Measurements from ENCODE around the gene NANOS3. TPM values are rescaled to one million over a fixed set of nuclear protein-coding genes. Genes with fewer than 3 reads are reported as not detected.

Gene NANOS3
- total and polyA plus RNA-seq, 2 experiments from 2014 or later: not detected

DNA sequence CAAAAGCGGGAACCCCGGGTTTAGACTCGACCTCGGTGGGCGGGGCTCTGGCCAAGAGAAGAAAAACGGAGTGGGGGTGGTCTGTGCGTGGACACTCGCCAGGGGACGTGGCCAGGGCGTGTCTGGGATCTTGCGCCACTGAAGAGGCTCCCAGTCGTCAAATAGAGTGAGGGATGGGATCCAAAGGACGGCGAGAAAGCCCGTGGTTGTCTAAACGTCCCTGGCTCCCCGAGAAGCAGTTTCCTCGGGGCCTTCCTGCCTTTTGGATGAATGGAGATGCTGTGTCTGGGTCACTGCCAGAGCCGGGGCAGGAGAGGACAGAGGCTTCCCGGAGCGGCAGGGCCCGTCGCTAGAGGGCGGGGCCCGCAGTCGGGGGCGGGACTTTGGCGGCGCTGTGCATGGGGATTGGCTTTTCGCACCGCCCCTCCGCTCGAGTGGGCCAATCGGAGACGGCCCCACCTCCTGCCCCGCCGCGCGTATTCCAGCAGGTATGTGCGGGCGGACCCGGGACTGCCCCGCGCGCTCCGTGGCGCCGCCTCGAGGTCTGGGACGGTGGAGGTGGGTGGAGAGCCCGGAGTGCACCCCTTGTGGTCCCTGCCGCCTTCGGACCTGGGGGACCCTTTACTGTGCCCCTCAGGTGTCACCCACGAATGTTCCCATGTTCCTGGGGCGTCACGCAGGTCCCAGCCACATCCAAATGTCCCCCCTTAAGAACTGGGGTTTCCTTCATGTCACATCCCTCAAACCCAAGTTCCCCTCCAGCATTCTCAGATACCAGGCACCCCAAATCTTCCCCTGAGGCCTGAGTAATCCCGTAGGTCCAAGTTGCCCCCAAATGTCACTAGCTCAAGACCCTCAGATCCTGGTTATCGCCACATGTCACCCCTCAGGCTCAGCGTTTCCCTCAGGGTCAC is 43.3 kb upstream of the NANOS3 start:
- peak overlapping the region; percentile 86; the same call in 1 of the 2 replicates for H3K27ac Mint-ChIP-seq
- H2AFZ ChIP-seq: 0 out of 2 replicates have a peak overlapping the region, but pooled peaks have one; percentile 56
- H3K27me3 ChIP-seq (ENCODE audit: insufficient read depth): no peaks in the 10 kb centered on the region

DNA sequence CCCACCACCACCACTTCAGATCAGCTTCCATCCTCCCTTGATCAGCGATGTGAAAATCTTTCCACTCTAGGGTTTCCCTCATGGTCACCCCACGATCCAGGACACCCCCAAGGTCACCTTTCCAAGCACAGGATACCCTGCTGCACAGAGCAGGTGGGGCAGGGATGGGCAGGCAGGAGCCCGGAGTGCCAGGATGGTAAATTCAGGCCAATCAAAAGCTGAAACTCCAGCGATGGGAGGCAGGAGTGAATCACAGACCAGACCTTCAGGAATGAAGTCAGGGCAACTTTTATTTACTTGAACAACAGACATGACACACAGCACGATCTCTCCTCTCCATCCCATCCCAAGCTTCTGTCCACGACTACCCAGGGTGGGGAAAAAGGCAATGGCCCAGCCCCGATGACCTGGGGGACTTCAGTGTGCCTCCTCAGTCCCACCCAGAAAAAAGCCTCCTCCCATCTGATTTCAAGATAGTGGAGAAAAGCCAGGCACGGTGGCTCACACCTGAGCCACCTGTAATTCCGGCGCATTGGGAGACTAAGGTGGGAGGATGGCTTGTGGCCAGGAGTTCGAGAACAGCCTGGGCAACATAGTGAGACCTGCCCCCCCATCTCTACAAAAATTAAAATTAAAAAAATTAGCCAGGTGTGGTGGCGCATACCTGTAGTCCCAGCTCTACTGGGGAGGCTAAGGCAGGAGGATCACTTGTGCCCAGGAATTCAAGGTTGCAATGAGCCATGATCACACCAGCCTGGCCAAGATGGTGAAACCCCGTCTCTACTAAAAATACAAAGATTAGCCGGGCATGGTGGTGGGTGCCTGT is 42.5 kb upstream of the NANOS3 start:
- Mint-ChIP-seq H3K36me3 (ENCODE audit: low read depth) (peaks cover 16% of the 10 kb centered on the region), H3K27ac (no peak overlapping the region), H3K4me3 (peak overlapping the region; percentile 80), H3K27me3 (ENCODE audit: insufficient read depth, low read depth, poor library complexity) (peaks cover 9% of the 10 kb centered on the region), H3K4me1 (peaks cover 11% of the 10 kb centered on the region), H3K9me3 (no peaks in the 10 kb centered on the region)
- Histone ChIP-seq H2AFZ (no peak overlapping the region), H3K36me3 (ENCODE audit: insufficient read depth) (no peaks in the 10 kb centered on the region), H4K20me1 (replicated peaks; ENCODE audit: insufficient read depth) (no peaks in the 10 kb centered on the region; the same call in 1 of the 2 replicates), H3K9me2 (ENCODE audit: insufficient read depth) (no peaks in the 10 kb centered on the region), H3K79me2 (replicated peaks; ENCODE audit: insufficient read depth) (peaks cover 6% of the 10 kb centered on the region; the same call in 1 of the 2 replicates), H3K27me3 (ENCODE audit: insufficient read depth) (no peaks in the 10 kb centered on the region), H3K27ac (ENCODE audit: low read depth) (0 out of 2 replicates have a peak overlapping the region, but pooled peaks have one; percentile 50), H3K4me3 (peak overlapping the region; percentile 70), H3K4me1 (ENCODE audit: insufficient read depth) (peaks cover 17% of the 10 kb centered on the region; the same call in 1 of the 2 replicates), H3F3A (replicated peaks; ENCODE audit: low read depth) (peaks cover 18% of the 10 kb centered on the region; the same call in 1 of the 2 replicates), H3K4me2 (peak overlapping the region; percentile 92)
- no peak for DNase-seq (ENCODE audit: low spot score)
- no peak for ATAC-seq
- TF ChIP-seq CREB1 (CRISPR knock-in tag; IDR thresholded peaks at IDR 0.05; ENCODE audit: low read depth): no peak
- no peak for TF ChIP-seq NANOG (IDR thresholded peaks at IDR 0.05; ENCODE audit: borderline replicate concordance)
- TF ChIP-seq, protein P1, sequence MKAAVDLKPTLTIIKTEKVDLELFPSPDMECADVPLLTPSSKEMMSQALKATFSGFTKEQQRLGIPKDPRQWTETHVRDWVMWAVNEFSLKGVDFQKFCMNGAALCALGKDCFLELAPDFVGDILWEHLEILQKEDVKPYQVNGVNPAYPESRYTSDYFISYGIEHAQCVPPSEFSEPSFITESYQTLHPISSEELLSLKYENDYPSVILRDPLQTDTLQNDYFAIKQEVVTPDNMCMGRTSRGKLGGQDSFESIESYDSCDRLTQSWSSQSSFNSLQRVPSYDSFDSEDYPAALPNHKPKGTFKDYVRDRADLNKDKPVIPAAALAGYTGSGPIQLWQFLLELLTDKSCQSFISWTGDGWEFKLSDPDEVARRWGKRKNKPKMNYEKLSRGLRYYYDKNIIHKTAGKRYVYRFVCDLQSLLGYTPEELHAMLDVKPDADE (IDR thresholded peaks at IDR 0.05): no peak
- no peak for TF ChIP-seq EZH2 (IDR thresholded peaks at IDR 0.05; ENCODE audit: low read depth, unreplicated experiment)
- no peak for TF ChIP-seq STAT1 (IDR thresholded peaks at IDR 0.05; ENCODE audit: unreplicated experiment)
- no peak for TF ChIP-seq JUNB (IDR thresholded peaks at IDR 0.05; ENCODE audit: unreplicated experiment)
- TF ChIP-seq, protein P2, sequence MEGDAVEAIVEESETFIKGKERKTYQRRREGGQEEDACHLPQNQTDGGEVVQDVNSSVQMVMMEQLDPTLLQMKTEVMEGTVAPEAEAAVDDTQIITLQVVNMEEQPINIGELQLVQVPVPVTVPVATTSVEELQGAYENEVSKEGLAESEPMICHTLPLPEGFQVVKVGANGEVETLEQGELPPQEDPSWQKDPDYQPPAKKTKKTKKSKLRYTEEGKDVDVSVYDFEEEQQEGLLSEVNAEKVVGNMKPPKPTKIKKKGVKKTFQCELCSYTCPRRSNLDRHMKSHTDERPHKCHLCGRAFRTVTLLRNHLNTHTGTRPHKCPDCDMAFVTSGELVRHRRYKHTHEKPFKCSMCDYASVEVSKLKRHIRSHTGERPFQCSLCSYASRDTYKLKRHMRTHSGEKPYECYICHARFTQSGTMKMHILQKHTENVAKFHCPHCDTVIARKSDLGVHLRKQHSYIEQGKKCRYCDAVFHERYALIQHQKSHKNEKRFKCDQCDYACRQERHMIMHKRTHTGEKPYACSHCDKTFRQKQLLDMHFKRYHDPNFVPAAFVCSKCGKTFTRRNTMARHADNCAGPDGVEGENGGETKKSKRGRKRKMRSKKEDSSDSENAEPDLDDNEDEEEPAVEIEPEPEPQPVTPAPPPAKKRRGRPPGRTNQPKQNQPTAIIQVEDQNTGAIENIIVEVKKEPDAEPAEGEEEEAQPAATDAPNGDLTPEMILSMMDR (conservative IDR thresholded peaks at IDR 0.05; ENCODE audit: low read depth in 2 of 2): no peak

More for the DNA sequence above, 43.3 kb upstream of the NANOS3 start:
- Histone ChIP-seq H4K20me1 (replicated peaks; ENCODE audit: insufficient read depth) (no peaks in the 10 kb centered on the region; the same call in 1 of the 2 replicates), H3K9me2 (ENCODE audit: insufficient read depth) (no peaks in the 10 kb centered on the region), H3K27ac (ENCODE audit: low read depth) (peak overlapping the region; percentile 78), H3K36me3 (ENCODE audit: insufficient read depth) (no peaks in the 10 kb centered on the region), H3K4me1 (ENCODE audit: insufficient read depth) (peaks cover 14% of the 10 kb centered on the region; the same call in 1 of the 2 replicates), H3K79me2 (replicated peaks; ENCODE audit: insufficient read depth) (peaks cover 5% of the 10 kb centered on the region; the same call in 1 of the 2 replicates), H3K4me2 (peak overlapping the region; percentile 92), H3K4me3 (peak overlapping the region; percentile 70), H3F3A (replicated peaks; ENCODE audit: low read depth) (peaks cover 16% of the 10 kb centered on the region; the same call in 1 of the 2 replicates)
- DNase-seq (ENCODE audit: low spot score) (peak; percentile 96), ATAC-seq (peak; percentile 96)
- peaks cover 11% of the 10 kb centered on the region for H3K4me1 Mint-ChIP-seq
- H3K4me3 Mint-ChIP-seq: peak overlapping the region; percentile 80
- peaks cover 11% of the 10 kb centered on the region for H3K27me3 Mint-ChIP-seq (ENCODE audit: insufficient read depth, low read depth, poor library complexity)
- no peaks in the 10 kb centered on the region for H3K9me3 Mint-ChIP-seq
- peak; percentile 64; the same call in 1 of the 2 replicates for TF ChIP-seq CREB1 (CRISPR knock-in tag; IDR thresholded peaks at IDR 0.05; ENCODE audit: low read depth)
- TF ChIP-seq, protein P1 (IDR thresholded peaks at IDR 0.05): peak; percentile 28; the same call in 1 of the 2 replicates
- no peak for TF ChIP-seq EZH2phosphoT487 (IDR thresholded peaks at IDR 0.05; ENCODE audit: unreplicated experiment)
- TF ChIP-seq, protein P2 (conservative IDR thresholded peaks at IDR 0.05; ENCODE audit: low read depth in 2 of 2): peak; percentile 49 to 75
- H3K36me3 Mint-ChIP-seq (ENCODE audit: low read depth): peaks cover 20% of the 10 kb centered on the region

Data from GM23338 (cell line).